DOHH2 (cell line): ENCODE results near the gene CRELD2.

Source experiments
- EZH2phosphoT487 ChIP-seq: fragments of 200-600 bp; sonication (generic); IDR thresholded peaks from 2 replicates; pipeline ENCODE4 v1.6.1; 2017; ENCODE audit warnings: borderline replicate concordance, mild to moderate bottlenecking, antibody characterized with exemption, low read length, moderate library complexity, mixed read lengths
- TF ChIP-seq, protein P1 (sequence below): fragments of 200-600 bp; sonication (generic); IDR thresholded peaks from one replicate; pipeline ENCODE4 v1.5.1; 2014; ENCODE audit warnings: antibody characterized with exemption, mild to moderate bottlenecking, low read depth, low read length; ENCODE audit not compliant: poor library complexity, severe bottlenecking

DNA sequence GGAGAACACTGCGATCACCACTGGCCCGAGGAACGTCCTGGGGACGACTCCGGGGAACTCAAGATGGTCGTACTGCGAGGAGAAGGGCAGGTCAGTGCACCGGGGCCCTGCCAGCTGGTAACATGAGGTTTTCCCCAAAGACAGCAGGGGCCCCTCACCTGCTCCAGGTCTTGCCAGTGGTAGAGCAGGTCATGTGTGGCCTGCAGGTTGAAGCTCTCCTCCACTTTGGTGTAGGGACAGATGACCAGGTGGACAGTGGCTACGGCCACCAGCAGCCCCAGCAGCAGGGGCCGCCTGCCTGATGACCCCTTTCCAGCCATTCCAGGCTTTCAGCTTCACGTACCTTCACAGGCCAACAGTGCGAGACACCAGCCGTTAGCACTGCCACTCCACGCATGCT lies 5.0 kb upstream of the CRELD2 start:
- no peak for TF ChIP-seq EZH2phosphoT487
- TF ChIP-seq, protein P1, sequence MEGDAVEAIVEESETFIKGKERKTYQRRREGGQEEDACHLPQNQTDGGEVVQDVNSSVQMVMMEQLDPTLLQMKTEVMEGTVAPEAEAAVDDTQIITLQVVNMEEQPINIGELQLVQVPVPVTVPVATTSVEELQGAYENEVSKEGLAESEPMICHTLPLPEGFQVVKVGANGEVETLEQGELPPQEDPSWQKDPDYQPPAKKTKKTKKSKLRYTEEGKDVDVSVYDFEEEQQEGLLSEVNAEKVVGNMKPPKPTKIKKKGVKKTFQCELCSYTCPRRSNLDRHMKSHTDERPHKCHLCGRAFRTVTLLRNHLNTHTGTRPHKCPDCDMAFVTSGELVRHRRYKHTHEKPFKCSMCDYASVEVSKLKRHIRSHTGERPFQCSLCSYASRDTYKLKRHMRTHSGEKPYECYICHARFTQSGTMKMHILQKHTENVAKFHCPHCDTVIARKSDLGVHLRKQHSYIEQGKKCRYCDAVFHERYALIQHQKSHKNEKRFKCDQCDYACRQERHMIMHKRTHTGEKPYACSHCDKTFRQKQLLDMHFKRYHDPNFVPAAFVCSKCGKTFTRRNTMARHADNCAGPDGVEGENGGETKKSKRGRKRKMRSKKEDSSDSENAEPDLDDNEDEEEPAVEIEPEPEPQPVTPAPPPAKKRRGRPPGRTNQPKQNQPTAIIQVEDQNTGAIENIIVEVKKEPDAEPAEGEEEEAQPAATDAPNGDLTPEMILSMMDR = no peak
